ENCODE measurements around the gene PHF10. TPM values are rescaled to one million over a fixed set of nuclear protein-coding genes. Genes with fewer than 3 reads are reported as not detected.

The PHF10 gene
- total RNA-seq, 4 donors from 2014 or later: 36.2 to 121 (median 67.5) TPM

DNA sequence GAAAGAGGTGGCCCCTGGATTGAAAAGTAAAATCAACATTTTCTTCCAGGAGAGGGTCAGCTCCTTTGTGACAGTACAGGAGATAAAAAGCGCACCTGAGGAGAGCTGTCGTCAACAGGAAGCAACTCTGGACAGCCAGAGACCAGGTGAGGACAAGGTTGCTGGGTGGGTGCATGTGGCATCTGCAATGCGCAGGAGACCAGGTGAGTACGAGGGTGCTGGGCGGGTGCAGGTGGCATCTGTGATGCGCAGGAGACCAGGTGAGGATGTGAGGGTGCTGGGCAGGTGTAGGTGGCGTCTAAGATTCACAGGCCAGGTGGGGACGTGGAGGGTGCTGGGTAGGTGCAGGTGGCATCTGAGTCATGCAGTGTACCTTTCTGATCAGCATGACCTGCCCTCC, 60.8 kb downstream of the PHF10 start:
- DNase-seq: no peak
- Histone ChIP-seq H3K36me3 (no peaks in the 10 kb centered on the region), H3K4me3 (no peak overlapping the region), H3K27ac (no peak overlapping the region), H3K4me1 (no peaks in the 10 kb centered on the region), H3K27me3 (no peaks in the 10 kb centered on the region), H3K9me3 (no peaks in the 10 kb centered on the region)
- intact Hi-C loops (cut with DNase I; ENCODE audit: low total_unique reads): no loop called here
- no peak for TF ChIP-seq POLR2A (IDR thresholded peaks at IDR 0.05)
- TF ChIP-seq, protein P1, sequence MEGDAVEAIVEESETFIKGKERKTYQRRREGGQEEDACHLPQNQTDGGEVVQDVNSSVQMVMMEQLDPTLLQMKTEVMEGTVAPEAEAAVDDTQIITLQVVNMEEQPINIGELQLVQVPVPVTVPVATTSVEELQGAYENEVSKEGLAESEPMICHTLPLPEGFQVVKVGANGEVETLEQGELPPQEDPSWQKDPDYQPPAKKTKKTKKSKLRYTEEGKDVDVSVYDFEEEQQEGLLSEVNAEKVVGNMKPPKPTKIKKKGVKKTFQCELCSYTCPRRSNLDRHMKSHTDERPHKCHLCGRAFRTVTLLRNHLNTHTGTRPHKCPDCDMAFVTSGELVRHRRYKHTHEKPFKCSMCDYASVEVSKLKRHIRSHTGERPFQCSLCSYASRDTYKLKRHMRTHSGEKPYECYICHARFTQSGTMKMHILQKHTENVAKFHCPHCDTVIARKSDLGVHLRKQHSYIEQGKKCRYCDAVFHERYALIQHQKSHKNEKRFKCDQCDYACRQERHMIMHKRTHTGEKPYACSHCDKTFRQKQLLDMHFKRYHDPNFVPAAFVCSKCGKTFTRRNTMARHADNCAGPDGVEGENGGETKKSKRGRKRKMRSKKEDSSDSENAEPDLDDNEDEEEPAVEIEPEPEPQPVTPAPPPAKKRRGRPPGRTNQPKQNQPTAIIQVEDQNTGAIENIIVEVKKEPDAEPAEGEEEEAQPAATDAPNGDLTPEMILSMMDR (IDR thresholded peaks at IDR 0.05): no peak

DNA sequence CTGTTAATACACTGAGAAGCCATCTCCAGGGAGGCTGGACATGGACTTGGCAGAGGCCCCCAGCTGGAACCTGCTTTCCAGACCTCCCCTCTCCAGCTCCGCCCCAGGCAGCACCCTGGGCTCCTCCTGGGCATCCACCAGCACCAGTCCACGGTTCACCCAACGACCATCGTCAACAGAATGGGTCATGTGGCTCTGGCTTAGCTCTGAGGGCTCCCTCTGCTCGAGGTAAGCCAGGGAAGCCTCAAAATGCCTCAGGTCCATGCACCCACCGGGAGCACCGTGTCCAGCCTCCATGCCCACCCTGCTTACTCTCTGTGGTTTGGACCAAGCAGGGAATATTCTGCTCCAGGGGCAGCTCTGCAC, 62.9 kb downstream of the PHF10 start:
- no peaks in the 10 kb centered on the region for H3K27me3 ChIP-seq
- no peaks in the 10 kb centered on the region for H3K36me3 ChIP-seq
- no peak for TF ChIP-seq POLR2A (IDR thresholded peaks at IDR 0.05)
- TF ChIP-seq, protein P1 (IDR thresholded peaks at IDR 0.05): no peak
- DNase-seq: no peak
- no peaks in the 10 kb centered on the region for H3K4me1 ChIP-seq
- H3K9me3 ChIP-seq: no peaks in the 10 kb centered on the region
- intact Hi-C loops (cut with DNase I; ENCODE audit: low total_unique reads): no loop called here
- H3K4me3 ChIP-seq: no peak overlapping the region
- H3K27ac ChIP-seq: no peak overlapping the region

DNA sequence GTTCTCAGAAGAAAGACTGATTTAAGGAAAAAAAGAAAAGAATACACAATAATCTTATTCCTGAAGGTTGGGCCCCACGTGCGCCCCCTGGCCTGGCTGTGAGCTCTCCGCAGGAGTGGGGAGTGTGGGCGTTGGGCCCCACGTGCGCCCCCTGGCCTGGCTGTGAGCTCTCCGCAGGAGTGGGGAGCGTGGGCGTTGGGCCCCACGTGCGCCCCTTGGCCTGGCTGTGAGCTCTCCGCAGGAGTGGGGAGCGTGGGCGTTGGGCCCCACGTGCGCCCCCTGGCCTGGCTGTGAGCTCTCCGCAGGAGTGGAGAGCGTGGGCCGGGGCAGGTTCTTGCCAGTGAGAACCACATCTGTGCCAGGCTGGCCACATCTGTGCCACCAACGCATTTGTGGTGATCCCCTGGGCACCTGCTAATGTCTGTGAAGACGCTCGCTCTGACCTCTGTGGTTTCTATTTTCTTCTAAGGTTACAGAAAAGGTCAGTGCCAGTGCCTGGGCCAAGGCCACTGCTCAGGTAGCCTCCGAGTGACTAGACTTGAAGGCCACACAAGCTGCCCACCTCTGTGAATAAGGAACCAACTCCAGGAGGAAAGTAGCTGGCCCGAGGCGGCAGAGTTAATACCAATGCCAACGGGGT, 63.4 kb downstream of the PHF10 start:
- H3K27me3 ChIP-seq: no peaks in the 10 kb centered on the region
- H3K9me3 ChIP-seq: no peaks in the 10 kb centered on the region
- intact Hi-C loops (cut with DNase I; ENCODE audit: low total_unique reads): no loop called here
- no peaks in the 10 kb centered on the region for H3K36me3 ChIP-seq
- no peak overlapping the region for H3K27ac ChIP-seq
- H3K4me3 ChIP-seq: no peak overlapping the region
- TF ChIP-seq POLR2A (IDR thresholded peaks at IDR 0.05): no peak
- TF ChIP-seq, protein P1 (IDR thresholded peaks at IDR 0.05): no peak
- no peak for DNase-seq
- H3K4me1 ChIP-seq: no peaks in the 10 kb centered on the region

DNA sequence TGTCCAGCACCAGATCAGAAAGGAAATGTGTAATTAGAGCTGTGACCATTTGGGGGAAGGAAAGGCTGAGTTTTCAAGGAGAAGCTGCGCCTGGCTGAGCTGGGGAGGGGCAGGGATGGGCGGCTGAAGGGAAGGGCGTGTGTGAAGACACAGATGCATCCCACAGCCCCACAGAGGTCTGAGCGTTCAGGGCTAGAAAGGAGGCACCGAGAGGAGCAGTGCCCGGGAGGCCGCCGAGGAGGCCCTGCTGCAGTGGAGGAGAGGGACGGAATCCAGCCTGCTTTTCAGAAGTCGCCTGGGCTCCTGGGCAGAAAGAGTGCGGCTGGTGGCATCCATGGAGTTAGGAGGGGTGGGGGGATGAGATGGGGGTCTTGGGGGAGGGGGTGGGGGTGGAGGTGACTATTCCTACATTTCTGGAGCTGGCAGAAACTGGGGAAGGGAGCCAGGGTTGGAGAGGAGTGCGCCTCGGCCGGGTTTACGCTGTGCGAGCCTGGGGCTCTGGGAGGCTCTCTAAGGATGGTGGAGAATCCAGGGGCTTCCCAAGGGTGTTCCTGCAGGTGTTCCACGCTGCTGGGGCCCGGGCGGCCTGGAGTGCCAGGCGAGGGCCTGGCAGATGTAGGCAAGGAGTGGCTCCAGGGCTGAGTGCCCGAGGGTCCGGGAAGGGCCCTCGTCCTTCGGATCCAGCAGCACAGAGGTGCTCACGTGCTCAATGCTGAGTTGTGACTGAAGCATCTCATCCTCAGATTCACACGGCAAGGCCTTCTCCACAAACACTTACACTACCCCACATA, 64.3 kb downstream of the PHF10 start:
- intact Hi-C loops (cut with DNase I; ENCODE audit: low total_unique reads): no loop called here
- Histone ChIP-seq H3K36me3 (no peaks in the 10 kb centered on the region), H3K9me3 (no peaks in the 10 kb centered on the region), H3K27me3 (no peaks in the 10 kb centered on the region), H3K4me1 (no peaks in the 10 kb centered on the region), H3K27ac (no peak overlapping the region), H3K4me3 (no peak overlapping the region)
- no peak for DNase-seq
- TF ChIP-seq, protein P1 (IDR thresholded peaks at IDR 0.05): no peak
- TF ChIP-seq POLR2A (IDR thresholded peaks at IDR 0.05): no peak

DNA sequence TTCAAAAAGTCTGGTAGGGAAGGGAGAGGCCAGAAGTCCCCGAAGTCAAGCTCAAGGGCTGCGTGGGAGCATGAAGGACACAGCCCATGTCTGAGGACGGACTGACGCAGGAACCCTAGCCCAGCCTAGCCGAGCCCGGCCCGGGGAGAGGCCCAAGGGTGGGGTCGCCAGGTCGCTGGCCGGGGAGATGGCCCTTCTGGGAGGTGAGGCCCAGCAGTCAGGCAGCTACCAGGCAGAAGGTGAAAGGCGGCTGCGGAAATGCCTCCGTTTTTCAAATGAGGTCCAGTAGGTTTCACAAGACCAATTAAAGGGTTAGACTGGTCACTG, 67.1 kb downstream of the PHF10 start:
- Histone ChIP-seq H3K36me3 (no peaks in the 10 kb centered on the region), H3K27me3 (no peaks in the 10 kb centered on the region), H3K27ac (no peak overlapping the region), H3K4me3 (no peak overlapping the region), H3K9me3 (no peaks in the 10 kb centered on the region), H3K4me1 (no peaks in the 10 kb centered on the region)
- TF ChIP-seq, protein P1 (IDR thresholded peaks at IDR 0.05): no peak
- no peak for DNase-seq
- intact Hi-C loops (cut with DNase I; ENCODE audit: low total_unique reads): no loop called here

Measured in uterus (tissue), 4 donors.